HG03520 (cell line): Measurements from ENCODE around the gene NEU2.
"Not testable (repeated sequence)": the region's sequence is repeated elsewhere in the genome, so short reads cannot be mapped to it uniquely, and the experiment has no call there.

Experiments
- ATAC-seq: cut with Tn5 transposase; IDR thresholded peaks from one replicate; pipeline ENCODE4 v1.9.1; 2021; ENCODE audit warnings: mild to moderate bottlenecking, moderate library complexity; ENCODE audit not compliant: unreplicated experiment

Gene NEU2

GRCh38 chr2:233053928-233054784 lies 21.7 kb downstream of the NEU2 start:
- ATAC-seq, result peak; percentile 51

DNA sequence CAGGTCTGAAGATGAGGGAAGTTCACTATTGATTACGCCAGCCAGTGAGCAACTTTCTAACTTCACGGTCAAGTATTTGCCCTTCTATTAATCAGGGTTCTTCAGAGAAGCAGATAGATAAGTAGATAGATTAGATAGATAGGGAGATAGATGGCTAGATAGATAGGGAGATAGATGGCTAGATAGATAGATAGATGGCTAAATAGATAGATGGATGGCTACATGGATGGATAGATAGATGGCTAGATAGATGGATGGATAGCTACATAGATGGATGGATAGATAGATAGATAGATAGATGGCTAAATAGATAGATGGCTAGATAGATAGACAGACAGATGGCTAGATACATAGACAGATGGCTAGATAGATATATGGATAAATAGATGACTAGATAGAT lies 22.9 kb downstream of the NEU2 start:
- ATAC-seq, result no peak

DNA sequence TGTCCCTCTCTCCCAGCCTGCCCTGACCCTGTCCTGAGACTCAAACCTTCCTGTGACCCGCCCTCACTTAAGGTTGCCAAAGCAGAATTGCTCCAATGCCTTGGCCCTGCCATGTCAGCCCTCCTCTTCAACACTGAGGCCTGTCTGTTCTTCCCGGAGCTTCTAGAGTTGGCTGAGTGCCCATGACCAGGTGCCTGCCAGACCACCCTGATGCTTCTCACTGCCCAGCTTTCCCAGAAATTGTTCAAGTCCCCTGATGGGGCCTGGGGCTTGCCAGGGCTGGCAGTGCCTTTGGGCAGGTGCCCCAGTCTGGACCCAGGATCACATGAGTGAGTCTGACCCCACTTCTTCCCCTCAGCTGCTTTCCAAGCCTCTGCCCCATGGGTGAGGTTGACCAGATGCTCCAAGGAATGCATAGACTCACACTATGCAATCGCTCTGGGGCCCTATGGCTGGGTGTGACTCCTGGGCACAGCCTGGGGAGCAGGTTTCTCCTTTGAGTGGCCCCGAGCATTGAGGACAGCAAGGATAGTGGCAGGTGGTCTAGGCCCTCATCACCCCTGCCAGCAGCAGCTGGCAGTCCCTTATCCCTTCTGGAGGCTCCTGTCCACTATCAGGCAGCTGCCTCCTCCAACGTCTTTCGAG lies 24.6 kb downstream of the NEU2 start:
- ATAC-seq, result no peak

DNA sequence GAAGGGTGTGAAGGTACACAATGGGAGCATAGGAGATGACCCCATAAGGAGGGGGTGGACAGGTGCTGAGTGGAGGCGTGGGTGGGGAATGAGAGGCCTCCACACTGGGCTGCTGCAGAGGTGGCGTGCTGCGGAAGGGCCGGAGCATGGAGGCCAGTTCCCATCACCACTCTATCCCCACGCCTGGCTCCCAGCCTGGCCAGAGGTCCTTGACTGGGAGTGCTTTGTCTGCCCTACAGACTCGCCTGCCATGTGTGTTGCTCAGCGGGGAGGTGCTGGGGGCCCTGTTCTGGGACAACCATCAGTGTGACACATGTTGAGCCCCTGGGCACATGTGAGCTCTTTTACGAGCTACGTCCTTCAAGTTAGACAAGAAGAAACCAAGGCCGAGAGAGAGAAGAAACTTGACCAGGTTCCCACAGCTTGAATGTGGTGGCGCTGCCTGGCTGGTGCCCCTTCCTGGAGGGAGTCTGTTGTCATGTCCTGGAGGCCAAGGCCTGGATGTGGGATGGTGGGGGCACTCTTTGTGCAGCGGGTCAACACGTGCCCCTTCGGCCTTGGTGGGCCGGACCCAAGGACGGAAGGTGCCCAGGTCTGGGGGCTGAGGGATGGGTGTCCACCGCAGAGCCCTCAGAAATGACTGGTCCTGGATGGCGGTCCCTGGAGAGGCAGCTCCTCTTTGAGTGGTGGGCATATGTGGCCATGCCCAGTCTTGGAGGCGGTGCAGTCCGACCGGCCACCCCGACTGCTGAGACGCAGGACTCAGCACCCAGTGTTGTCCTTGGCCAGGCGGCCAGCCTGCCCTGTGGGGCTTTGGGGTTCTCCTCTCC lies 26.5 kb downstream of the NEU2 start:
- no peak for ATAC-seq

DNA sequence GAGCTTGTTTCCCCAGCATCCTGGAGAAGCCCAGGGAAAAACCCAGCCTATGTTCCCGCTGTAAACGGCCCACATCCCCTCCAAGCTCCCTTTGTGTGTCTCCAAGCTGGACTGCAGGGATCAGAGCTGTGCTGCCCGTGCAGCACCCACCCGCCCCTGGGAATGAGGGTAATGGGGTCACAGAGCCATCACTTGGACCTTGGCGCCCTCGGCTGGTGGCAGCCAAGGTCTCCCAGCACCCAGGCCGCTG lies 27.0 kb downstream of the NEU2 start:
- ATAC-seq, result no peak

- peak; percentile 31 for ATAC-seq
These were observed 27.5 kb downstream of the NEU2 start, which contains the start of gene INPP5D for GRCh38 chr2:233059797-233060500. Gene INPP5D, plus strand, starts transcription at chr2:233060342. Its CDS starts 137 bp downstream, at chr2:233060479.

- ATAC-seq, result no peak
These were observed 28.1 kb downstream of the NEU2 start for GRCh38 chr2:233060501-233060979.

DNA sequence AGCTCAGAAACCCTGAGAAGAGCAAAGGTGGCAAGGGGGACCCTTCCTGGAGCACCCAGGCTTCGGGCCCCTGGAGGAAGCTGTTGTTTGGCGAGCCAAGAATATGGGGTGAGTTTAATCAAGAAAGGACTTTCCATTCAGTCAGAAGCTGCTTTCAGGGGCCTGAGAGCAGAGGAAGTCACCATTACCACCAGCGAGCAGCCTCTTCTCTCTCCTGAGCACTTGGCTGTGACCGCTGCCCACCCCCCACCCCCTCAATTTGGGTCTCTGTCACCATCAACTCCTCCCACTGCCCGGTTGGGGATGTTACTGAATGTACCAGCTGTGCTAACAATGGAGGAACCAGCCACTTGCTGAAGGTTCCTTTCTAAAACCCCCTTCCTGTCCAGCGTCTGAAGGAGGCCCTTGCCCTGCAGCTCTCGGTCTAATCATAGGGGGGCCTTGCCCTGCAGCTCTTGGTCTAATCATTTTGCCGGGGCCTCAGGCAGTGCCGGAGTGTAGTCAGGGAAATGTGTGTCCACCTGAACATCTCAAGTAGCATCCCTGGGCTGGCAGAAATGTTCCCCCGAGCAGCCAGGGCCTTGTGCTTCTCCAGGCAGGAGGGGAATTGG lies 28.6 kb downstream of the NEU2 start:
- peak; percentile 14 for ATAC-seq

GRCh38 chr2:233061591-233062450 lies 29.3 kb downstream of the NEU2 start:
- peak; percentile 30 for ATAC-seq

GRCh38 chr2:233062451-233062850 lies 30.0 kb downstream of the NEU2 start:
- ATAC-seq, result no peak

GRCh38 chr2:233062946-233063268 lies 30.4 kb downstream of the NEU2 start:
- ATAC-seq, result no peak

GRCh38 chr2:233063269-233063975 lies 30.9 kb downstream of the NEU2 start:
- ATAC-seq, result peak; percentile 26

- ATAC-seq, result no peak
These were observed 31.5 kb downstream of the NEU2 start for GRCh38 chr2:233063976-233064411.

GRCh38 chr2:233064530-233065199 lies 32.2 kb downstream of the NEU2 start:
- no peak for ATAC-seq

DNA sequence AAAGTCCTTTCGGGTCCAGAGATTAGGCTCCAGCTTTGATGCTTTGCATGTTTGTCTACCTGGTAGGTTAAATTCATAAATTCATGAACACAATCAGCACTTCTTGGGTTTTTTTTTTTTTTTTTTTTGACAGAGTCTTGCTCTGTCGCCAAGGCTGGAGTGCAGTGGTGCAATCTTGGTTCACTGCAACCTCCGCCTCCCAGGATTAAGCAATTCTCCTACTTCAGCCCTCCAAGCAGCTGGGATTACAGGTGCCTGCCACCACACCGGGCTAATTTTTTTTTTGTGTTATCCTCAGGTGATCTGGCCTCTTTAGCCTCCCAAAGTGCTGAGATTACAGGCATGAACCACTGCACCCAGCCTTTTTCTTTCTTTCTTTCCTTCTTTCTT lies 32.7 kb downstream of the NEU2 start:
- ATAC-seq, result not testable (repeated sequence)

GRCh38 chr2:233065954-233066470 lies 33.5 kb downstream of the NEU2 start:
- no peak for ATAC-seq

GRCh38 chr2:233068762-233069418 lies 36.4 kb downstream of the NEU2 start:
- no peak for ATAC-seq

DNA sequence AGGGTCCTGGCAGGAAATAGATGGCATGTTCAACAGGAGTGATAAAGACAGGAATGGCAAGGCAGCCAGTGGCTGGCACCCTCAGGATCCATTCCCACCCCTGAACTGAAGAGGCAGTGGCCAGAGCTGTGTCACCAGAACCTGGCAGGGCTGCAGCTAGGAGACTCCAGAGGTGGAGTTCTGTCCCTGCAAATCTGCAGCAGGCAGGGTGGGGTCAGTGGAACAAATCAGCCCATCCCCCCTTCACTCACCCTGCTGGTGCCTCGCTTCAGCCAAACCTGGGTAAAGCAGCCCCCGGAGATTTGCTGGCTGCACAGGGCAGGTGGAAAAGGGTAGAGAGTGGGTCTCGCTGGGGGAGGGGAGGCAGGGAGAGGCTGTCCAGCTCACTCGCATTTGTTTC lies 40.4 kb downstream of the NEU2 start:
- no peak for ATAC-seq
